Brain microvascular endothelial cell (primary cell): ENCODE measurements around the gene ZDHHC6.

Experiments used
- DNase-seq: peaks from one replicate; pipeline ENCODE4 v3.0.0-alpha.2; 2020
- H3K27ac ChIP-seq: fragments of 250-450 bp; sonication (Bioruptor Pico); 2 replicates; pipeline ENCODE4 v1.5.1; 2020; ENCODE audit warnings: mild to moderate bottlenecking, moderate library complexity
- H3K27me3 ChIP-seq: fragments of 250-450 bp; sonication (Bioruptor Pico); replicated peaks from 2 replicates; pipeline ENCODE4 v1.5.1; 2020; ENCODE audit warnings: mild to moderate bottlenecking
- H3K36me3 ChIP-seq: fragments of 250-450 bp; sonication (Bioruptor Pico); replicated peaks from 2 replicates; pipeline ENCODE4 v1.5.1; 2020; ENCODE audit warnings: mild to moderate bottlenecking
- H3K4me3 ChIP-seq: 2 replicates; pipeline ENCODE4 v1.5.1; 2011; ENCODE audit warnings: low read depth, mild to moderate bottlenecking, control low read depth, low read length, moderate library complexity
- CTCF ChIP-seq: IDR thresholded peaks from 2 replicates; pipeline ENCODE4 v1.5.1; 2011; ENCODE audit warnings: low read depth, mild to moderate bottlenecking, moderate library complexity, low read length, control low read depth, inconsistent platforms; ENCODE audit errors: missing control alignments
- in situ Hi-C: cut with HindIII; loops from 2 replicates; pipeline ENCODE4 v1.10.0; 2017; ENCODE audit warnings: low sequenced_read_pairs, low pct_ligation_motif_present

The ZDHHC6 gene

GRCh38 chr10:112397592-112397991 is 49.1 kb downstream of the ZDHHC6 start:
- peaks cover 2% of the 10 kb centered on the region for H3K27me3 ChIP-seq
- TF ChIP-seq CTCF = no peak
- H3K36me3 ChIP-seq = no peaks in the 10 kb centered on the region
- DNase-seq = no peak
- in situ Hi-C loops = no loop called here
- H3K4me3 ChIP-seq = no peak overlapping the region
- no peak overlapping the region for H3K27ac ChIP-seq

GRCh38 chr10:112395809-112396530 is 50.7 kb downstream of the ZDHHC6 start:
- no peak for TF ChIP-seq CTCF
- Histone ChIP-seq H3K27ac (no peak overlapping the region), H3K27me3 (peaks cover 2% of the 10 kb centered on the region), H3K4me3 (no peak overlapping the region), H3K36me3 (no peaks in the 10 kb centered on the region)
- no peak for DNase-seq
- in situ Hi-C loops = no loop called here

- no peak overlapping the region for H3K4me3 ChIP-seq
- peaks cover 2% of the 10 kb centered on the region for H3K27me3 ChIP-seq
- no peaks in the 10 kb centered on the region for H3K36me3 ChIP-seq
- no peak for TF ChIP-seq CTCF
- in situ Hi-C loops = no loop called here
- no peak overlapping the region for H3K27ac ChIP-seq
- no peak for DNase-seq
These were observed 52.2 kb downstream of the ZDHHC6 start for GRCh38 chr10:112394475-112394875.

- no peak for TF ChIP-seq CTCF
- Histone ChIP-seq H3K4me3 (no peak overlapping the region), H3K27me3 (peaks cover 2% of the 10 kb centered on the region), H3K36me3 (no peaks in the 10 kb centered on the region), H3K27ac (no peak overlapping the region)
- DNase-seq = no peak
- in situ Hi-C loops = no loop called here
These were observed 52.9 kb downstream of the ZDHHC6 start for GRCh38 chr10:112393827-112394226.

- H3K27me3 ChIP-seq = peaks cover 2% of the 10 kb centered on the region
- in situ Hi-C loops = no loop called here
- H3K27ac ChIP-seq = no peak overlapping the region
- H3K4me3 ChIP-seq = no peak overlapping the region
- no peak for DNase-seq
- H3K36me3 ChIP-seq = no peaks in the 10 kb centered on the region
- TF ChIP-seq CTCF = no peak
These were observed 53.4 kb downstream of the ZDHHC6 start for GRCh38 chr10:112393341-112393740.
